ENCODE data around the gene ACTL9. TPM values are rescaled to one million over a fixed set of nuclear protein-coding genes. Genes with fewer than 3 reads are reported as not detected.

The ACTL9 gene
- total RNA-seq, 1 experiment from 2014 or later = not detected

DNA sequence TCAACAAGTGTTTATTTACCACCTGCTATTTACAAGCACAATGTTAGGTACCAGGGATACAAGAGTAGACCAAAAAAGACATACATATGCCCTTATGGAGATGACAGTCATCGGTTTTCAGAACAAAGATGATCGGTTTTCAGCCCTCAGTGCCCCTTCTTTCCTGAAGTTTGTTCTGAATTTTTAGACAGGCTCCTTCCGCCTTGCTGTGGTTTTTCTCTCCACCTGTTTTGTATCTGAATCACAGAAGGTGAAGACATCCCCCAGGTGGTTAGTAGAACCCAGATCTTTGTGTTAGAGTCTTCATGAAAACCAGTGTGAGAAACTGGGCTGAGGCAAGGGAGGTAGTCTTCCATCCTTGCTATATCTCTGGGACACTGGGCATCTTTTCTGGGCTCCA lies 23.5 kb downstream of the ACTL9 start:
- DNase-seq (ENCODE audit: low spot score) = no peak
- TF ChIP-seq SP1 (CRISPR knock-in tag; conservative IDR thresholded peaks at IDR 0.05) = no peak
- TF ChIP-seq ZBTB21 (CRISPR knock-in tag; IDR thresholded peaks at IDR 0.05; ENCODE audit: borderline replicate concordance) = no peak
- no peak for TF ChIP-seq ZNF263 (CRISPR knock-in tag; IDR thresholded peaks at IDR 0.05; ENCODE audit: low read depth)
- no peak for TF ChIP-seq FOXK1 (CRISPR knock-in tag; IDR thresholded peaks at IDR 0.05)
- TF ChIP-seq, protein P1, sequence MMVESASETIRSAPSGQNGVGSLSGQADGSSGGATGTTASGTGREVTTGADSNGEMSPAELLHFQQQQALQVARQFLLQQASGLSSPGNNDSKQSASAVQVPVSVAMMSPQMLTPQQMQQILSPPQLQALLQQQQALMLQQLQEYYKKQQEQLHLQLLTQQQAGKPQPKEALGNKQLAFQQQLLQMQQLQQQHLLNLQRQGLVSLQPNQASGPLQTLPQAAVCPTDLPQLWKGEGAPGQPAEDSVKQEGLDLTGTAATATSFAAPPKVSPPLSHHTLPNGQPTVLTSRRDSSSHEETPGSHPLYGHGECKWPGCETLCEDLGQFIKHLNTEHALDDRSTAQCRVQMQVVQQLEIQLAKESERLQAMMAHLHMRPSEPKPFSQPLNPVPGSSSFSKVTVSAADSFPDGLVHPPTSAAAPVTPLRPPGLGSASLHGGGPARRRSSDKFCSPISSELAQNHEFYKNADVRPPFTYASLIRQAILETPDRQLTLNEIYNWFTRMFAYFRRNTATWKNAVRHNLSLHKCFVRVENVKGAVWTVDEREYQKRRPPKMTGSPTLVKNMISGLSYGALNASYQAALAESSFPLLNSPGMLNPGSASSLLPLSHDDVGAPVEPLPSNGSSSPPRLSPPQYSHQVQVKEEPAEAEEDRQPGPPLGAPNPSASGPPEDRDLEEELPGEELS (CRISPR knock-in tag; IDR thresholded peaks at IDR 0.05) = no peak
- no peak for TF ChIP-seq TEAD4 (CRISPR knock-in tag; IDR thresholded peaks at IDR 0.05)
- peaks cover 10% of the 10 kb centered on the region; the same call in 1 of the 2 replicates for H3K27me3 Mint-ChIP-seq (ENCODE audit: low read depth)
- peaks cover 15% of the 10 kb centered on the region for H3K36me3 Mint-ChIP-seq
- no peaks in the 10 kb centered on the region for H3K4me1 Mint-ChIP-seq
- H3K27ac Mint-ChIP-seq = no peak overlapping the region
- ATAC-seq = no peak
- CTCF ChIA-PET = no interaction called here
- no peak overlapping the region for H3K4me3 Mint-ChIP-seq
- H3K9me3 Mint-ChIP-seq = peaks cover 38% of the 10 kb centered on the region
- POLR2A ChIA-PET = no interaction called here

DNA sequence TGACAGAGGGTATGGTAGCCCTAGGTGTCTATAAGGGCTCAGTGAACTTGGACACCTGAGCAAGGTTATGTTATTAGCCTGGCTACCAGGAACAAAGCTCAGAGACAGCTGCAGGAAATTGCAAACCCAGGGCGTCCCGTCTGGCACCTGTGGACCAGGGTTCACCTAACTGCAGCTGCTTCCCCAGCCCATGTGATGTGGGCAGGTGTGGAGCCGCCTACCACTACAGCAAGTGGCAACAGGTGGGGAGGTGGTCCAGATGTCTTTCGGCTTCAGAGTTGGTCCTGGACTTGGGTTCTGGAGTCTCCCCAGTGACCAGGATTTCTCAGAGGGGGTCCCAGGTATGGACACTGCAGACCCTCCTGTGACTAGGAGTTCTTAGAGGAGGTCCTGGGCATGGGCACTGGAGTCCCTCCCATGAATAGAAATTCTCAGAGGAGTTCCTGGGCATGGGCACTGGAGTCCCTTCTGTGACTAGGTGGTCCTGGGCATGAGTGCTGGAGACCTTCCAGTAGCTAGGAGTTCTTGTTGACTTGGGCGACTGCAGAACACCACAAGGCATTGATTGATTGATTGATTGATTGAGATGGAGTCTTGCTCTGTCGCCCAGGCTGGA lies 25.2 kb downstream of the ACTL9 start:
- peaks cover 44% of the 10 kb centered on the region for H3K9me3 Mint-ChIP-seq
- CTCF ChIA-PET = no interaction called here
- no peak for ATAC-seq
- peaks cover 12% of the 10 kb centered on the region for H3K36me3 Mint-ChIP-seq
- TF ChIP-seq MXD4 (CRISPR knock-in tag; IDR thresholded peaks at IDR 0.05; ENCODE audit: borderline replicate concordance) (no peak), SMAD4 (CRISPR knock-in tag; IDR thresholded peaks at IDR 0.05) (no peak), JUN (CRISPR knock-in tag; IDR thresholded peaks at IDR 0.05) (no peak), TEAD1 (CRISPR knock-in tag; IDR thresholded peaks at IDR 0.05) (no peak), NR2C2 (CRISPR knock-in tag; IDR thresholded peaks at IDR 0.05) (no peak), MYBL2 (CRISPR knock-in tag; IDR thresholded peaks at IDR 0.05) (no peak), GABPB1 (CRISPR knock-in tag; IDR thresholded peaks at IDR 0.05) (no peak), ATF1 (CRISPR knock-in tag; IDR thresholded peaks at IDR 0.05) (no peak)
- TF ChIP-seq, protein P2, sequence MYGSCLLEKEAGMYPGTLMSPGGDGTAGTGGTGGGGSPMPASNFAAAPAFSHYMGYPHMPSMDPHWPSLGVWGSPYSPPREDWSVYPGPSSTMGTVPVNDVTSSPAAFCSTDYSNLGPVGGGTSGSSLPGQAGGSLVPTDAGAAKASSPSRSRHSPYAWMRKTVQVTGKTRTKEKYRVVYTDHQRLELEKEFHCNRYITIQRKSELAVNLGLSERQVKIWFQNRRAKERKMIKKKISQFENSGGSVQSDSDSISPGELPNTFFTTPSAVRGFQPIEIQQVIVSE (CRISPR knock-in tag; IDR thresholded peaks at IDR 0.05; ENCODE audit: borderline replicate concordance) = no peak
- TF ChIP-seq, protein P3, sequence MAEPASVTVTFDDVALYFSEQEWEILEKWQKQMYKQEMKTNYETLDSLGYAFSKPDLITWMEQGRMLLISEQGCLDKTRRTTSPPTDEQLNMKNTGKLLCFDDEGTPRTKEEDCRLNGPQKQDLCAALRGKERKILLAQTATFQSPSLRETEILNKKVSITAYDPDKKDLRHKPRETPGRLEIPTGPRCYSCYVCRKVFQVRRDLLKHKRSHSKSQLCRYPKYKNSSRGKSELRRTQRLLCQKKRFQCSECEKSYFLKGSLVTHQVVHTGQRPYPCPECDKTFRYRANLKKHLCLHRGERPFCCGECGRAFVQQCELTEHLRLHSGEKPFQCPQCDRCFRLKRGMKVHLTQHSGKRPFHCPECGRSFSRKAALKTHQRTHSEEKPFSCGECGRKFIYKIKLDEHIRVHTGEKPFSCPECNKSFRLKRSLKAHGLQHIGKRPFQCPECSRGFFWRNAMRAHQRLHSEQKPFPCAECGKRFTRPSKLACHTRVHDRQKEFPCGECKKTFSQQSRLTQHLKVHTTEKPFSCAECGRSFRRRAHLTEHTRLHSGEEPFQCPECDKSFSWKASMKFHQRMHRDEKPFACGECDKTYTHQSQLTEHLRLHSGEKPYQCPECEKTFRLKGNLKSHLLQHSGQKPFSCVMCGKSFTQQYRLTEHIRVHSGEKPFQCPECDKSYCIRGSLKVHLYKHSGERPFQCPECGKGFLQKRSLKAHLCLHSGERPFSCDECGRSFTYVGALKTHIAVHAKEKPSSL (CRISPR knock-in tag; conservative IDR thresholded peaks at IDR 0.05) = no peak
- TF ChIP-seq, protein P4, sequence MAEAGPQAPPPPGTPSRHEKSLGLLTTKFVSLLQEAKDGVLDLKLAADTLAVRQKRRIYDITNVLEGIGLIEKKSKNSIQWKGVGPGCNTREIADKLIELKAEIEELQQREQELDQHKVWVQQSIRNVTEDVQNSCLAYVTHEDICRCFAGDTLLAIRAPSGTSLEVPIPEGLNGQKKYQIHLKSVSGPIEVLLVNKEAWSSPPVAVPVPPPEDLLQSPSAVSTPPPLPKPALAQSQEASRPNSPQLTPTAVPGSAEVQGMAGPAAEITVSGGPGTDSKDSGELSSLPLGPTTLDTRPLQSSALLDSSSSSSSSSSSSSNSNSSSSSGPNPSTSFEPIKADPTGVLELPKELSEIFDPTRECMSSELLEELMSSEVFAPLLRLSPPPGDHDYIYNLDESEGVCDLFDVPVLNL (CRISPR knock-in tag; IDR thresholded peaks at IDR 0.05; ENCODE audit: borderline replicate concordance, low read depth) = no peak
- TF ChIP-seq, protein P5, sequence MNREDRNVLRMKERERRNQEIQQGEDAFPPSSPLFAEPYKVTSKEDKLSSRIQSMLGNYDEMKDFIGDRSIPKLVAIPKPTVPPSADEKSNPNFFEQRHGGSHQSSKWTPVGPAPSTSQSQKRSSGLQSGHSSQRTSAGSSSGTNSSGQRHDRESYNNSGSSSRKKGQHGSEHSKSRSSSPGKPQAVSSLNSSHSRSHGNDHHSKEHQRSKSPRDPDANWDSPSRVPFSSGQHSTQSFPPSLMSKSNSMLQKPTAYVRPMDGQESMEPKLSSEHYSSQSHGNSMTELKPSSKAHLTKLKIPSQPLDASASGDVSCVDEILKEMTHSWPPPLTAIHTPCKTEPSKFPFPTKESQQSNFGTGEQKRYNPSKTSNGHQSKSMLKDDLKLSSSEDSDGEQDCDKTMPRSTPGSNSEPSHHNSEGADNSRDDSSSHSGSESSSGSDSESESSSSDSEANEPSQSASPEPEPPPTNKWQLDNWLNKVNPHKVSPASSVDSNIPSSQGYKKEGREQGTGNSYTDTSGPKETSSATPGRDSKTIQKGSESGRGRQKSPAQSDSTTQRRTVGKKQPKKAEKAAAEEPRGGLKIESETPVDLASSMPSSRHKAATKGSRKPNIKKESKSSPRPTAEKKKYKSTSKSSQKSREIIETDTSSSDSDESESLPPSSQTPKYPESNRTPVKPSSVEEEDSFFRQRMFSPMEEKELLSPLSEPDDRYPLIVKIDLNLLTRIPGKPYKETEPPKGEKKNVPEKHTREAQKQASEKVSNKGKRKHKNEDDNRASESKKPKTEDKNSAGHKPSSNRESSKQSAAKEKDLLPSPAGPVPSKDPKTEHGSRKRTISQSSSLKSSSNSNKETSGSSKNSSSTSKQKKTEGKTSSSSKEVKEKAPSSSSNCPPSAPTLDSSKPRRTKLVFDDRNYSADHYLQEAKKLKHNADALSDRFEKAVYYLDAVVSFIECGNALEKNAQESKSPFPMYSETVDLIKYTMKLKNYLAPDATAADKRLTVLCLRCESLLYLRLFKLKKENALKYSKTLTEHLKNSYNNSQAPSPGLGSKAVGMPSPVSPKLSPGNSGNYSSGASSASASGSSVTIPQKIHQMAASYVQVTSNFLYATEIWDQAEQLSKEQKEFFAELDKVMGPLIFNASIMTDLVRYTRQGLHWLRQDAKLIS (CRISPR knock-in tag; IDR thresholded peaks at IDR 0.05; ENCODE audit: borderline replicate concordance) = no peak
- TF ChIP-seq, protein P6, sequence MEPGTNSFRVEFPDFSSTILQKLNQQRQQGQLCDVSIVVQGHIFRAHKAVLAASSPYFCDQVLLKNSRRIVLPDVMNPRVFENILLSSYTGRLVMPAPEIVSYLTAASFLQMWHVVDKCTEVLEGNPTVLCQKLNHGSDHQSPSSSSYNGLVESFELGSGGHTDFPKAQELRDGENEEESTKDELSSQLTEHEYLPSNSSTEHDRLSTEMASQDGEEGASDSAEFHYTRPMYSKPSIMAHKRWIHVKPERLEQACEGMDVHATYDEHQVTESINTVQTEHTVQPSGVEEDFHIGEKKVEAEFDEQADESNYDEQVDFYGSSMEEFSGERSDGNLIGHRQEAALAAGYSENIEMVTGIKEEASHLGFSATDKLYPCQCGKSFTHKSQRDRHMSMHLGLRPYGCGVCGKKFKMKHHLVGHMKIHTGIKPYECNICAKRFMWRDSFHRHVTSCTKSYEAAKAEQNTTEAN (CRISPR knock-in tag; IDR thresholded peaks at IDR 0.05) = no peak
- TF ChIP-seq, protein P7, sequence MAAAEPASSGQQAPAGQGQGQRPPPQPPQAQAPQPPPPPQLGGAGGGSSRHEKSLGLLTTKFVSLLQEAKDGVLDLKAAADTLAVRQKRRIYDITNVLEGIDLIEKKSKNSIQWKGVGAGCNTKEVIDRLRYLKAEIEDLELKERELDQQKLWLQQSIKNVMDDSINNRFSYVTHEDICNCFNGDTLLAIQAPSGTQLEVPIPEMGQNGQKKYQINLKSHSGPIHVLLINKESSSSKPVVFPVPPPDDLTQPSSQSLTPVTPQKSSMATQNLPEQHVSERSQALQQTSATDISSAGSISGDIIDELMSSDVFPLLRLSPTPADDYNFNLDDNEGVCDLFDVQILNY (CRISPR knock-in tag; IDR thresholded peaks at IDR 0.05) = no peak
- no peak for DNase-seq (ENCODE audit: low spot score)
- no peak overlapping the region for H3K4me3 Mint-ChIP-seq
- H3K27ac Mint-ChIP-seq = no peak overlapping the region
- POLR2A ChIA-PET = no interaction called here
- peaks cover 10% of the 10 kb centered on the region; the same call in 1 of the 2 replicates for H3K27me3 Mint-ChIP-seq (ENCODE audit: low read depth)
- no peaks in the 10 kb centered on the region for H3K4me1 Mint-ChIP-seq

All from WTC11 (cell line).